HG02870 (cell line): ENCODE results near the gene INSIG1.
A peak's percentile ranks its signal among the peaks of the same experiment; 100 is the strongest.

Experiments used
- ATAC-seq: cut with Tn5 transposase; IDR thresholded peaks from one replicate; pipeline ENCODE4 v1.9.1; 2021; ENCODE audit warnings: mild to moderate bottlenecking, moderate library complexity; ENCODE audit not compliant: unreplicated experiment

Gene INSIG1

DNA sequence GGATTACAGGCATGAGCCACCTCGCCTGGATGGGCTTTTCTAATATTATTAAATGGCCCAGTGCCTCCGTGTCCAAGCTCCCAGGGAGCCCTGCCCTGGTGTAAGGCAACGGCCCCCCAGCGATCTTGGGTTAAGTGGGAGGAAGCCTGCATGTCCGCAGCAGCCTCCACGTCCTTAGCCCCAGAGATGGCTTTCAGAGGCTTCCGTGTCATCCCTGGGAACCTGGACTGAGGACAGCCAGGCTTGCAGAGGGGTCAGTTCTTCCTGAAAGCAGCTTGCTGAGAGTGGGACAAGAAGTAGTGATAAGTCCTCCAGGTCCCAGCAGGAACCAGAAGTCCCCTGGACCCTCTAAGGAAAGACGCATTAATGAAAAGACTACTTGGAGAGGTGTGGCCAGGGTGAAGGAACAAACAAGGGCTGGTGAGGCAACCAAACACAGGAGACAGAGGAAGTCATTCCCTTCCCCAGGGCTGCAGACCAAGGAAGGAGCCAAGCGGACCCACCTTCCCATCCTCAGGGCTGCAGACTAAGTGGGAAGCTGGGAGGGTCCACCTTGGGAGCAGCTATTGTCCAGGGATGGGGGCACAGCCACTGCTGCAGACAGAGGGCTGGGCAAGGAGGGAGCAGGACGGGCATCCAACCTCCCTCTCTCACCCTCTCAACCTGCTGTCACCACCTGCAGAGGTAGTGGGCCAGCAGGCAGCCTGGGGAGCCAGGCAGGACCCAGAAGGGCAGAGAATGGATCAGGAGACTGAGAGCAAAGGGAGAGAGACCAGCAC is 13.0 kb upstream of the INSIG1 start:
- ATAC-seq, result no peak

DNA sequence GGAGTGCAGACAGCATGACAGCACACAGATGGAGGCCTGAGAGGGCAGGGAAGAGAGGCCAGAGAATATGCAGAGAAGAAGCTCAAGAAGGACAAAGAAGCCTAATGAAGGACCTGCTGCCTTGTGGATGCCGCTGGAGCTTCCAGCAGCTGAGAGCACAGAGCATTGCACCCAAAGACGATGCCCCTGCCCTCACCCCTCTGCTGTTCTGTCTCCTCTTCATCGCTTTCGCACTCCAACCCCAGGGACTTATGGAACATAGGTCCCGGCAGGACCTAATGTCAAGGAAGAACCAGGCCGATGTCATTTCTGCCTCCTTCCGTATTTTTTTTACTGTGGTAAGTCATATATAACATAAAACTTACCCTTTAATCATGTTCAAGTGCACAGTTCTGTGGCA is 12.3 kb upstream of the INSIG1 start:
- no peak for ATAC-seq

DNA sequence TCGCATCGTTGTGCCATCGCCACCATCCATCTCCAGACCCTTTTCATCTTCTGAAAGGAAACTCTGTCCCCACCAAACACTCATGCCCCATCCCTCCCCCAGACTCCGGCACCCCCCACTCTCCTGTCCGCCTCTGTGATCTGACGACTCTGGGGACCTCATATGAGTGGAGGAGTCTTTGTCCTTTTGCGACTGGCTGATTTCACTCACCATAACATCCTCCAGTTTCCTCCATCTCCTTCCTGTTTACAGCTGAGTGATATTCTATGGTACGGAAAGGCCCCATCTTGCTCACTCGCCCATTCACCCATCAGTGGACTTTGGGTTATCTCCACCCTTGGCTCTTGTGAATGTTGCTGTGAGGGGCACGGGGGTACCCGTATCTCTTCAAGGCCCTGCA is 11.8 kb upstream of the INSIG1 start:
- no peak for ATAC-seq

DNA sequence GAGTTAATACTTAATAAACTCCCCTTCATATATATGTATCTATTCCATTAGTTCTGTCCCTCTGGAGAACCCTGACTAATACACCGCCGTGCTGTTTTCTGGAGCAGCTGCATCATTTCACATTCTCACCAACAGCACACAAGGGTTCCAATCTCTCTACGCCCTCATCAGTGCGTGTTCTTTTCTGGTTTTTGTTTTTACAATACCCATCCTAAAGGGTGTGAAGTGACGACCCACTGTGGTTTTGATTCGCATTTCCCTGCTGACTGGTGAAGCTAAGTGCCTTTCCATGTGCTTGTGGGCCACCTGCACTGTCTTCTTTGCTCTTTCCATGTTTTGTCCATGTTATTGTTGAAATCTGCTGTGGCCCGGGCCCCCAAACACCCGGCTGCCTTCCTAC is 11.0 kb upstream of the INSIG1 start:
- ATAC-seq, result no peak

DNA sequence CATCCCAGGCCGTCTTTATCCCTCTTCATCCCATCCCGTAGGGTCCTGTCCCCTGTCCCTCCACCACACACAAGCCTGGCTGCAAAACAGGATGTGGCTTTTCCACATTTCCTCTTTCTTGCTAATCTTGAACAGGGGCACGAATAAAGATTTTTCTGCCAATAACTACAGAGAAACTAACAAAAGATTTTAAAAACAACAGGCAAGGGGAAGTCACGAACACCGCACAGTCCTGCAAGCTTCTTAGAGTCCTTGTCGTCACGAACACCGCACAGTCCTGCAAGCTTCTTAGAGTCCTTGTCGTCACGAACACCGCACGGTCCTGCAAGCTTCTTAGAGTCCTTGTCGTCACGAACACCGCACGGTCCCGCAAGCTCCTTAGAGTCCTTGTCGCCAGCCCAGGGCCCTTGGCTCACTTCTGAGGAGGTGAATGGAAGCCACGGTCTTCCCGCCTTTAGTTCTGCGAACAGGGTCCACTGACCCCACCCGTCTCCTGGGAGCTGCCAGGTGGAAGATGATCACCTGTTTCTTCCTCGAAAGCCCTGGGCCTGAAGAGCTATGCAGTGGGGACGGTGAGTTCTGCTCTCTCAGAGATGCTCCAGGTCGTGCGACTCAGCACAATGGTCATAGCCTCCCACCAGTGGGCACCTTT is 10.3 kb upstream of the INSIG1 start:
- ATAC-seq, result no peak

DNA sequence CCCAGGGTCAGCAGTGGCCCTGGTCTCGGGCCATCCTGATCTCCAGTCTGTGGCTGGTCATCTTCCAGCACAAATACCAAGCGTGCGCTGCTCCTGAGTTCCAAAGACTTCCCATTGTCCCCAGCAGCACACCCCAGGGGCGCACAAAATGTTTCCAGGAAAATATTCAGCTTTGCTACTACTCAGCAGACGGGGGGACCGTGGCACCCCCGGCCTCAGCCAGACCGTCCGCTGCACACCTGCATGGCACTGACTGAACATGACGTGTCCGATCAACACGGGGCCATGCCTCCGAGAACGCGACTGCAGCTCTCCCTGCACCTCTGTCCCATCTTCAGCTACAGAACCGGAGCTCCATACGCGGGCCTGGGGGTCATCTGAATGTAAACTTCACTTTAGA is 9.6 kb upstream of the INSIG1 start:
- ATAC-seq, result no peak

DNA sequence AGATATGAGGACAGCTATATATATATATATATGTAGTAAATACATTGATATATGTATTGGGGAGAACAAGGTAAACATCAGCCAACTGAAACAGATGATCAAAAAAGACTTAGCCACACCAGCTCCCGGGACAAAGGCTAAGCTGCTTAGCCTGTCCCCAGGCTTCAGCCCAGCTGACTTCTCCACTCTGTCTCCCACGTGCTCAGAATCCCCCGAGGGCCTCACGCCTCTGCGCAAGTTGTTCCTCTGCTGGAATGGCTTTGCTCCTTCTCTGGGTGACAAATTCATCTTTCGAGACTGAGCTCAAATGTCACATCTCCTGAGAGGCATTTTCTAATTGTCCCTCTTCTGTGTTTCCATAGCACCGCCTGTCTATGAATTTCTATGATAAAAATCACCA is 8.6 kb upstream of the INSIG1 start:
- no peak for ATAC-seq

DNA sequence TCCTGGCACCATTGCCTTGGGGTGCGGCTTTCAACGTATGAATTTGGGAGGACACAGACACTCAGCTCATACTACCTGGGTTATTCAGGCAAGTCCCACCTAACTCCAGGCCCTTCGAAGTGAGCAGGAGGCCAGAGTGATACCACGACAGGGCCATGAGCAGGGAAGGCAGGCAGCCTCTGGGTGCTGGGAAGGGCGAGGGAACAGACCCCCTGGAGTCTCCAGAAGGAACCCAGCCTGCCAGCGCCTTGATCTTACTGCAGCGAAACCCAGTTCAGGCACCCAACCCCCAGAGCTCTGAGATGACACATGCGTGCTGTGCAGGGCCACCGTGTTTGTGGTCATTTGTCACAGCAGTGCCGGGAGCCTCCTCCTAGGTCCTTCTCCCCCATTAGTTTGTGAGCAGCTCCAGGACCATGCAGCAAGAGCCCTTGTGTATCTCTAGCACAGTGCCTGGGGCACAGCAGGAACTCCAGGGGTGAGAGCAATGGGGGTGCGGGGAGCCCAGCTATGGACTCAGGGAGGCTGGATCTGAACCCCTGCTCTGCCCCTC is 7.7 kb upstream of the INSIG1 start:
- no peak for ATAC-seq

DNA sequence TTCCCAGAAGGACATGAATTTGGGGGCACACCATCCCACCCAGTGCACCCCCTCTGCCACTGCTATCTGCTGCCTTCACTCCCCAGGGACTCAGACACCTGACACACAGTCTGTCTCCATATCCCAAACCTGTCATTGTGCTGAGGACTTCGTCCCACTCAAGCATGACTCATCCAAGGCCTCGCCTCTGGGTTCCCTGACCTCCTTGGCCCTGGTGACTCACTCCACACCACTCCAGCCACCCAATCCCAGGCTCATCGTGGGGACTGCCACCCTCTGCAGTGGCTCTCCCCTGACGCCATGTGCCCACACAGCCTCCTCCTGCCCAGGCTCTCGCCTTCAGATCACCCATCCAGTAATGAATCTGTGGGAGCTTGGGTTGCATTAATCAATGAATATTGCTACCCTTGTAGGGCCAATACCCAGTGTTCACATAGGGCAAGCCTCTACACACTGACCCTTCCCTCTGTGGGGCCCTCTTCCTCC is 6.6 kb upstream of the INSIG1 start:
- ATAC-seq, result no peak

DNA sequence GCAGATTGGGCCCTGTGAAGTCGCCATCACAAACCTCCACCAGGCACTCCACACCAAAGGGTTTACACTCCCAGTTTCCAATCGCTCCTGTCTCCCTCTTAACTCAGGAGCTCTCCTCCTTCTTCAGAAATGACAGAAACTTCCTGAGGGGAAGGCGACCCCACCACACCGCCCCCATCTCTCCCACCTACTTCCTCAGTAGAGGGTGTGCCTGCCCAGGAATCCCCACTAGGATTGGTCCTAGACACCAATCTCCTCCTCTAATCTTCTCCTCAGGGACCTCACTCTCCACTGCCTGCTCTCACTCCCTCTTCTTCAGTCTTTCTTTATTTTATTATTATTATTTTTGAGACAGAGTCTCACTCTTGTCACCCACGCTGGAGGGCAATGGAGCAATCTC is 5.9 kb upstream of the INSIG1 start:
- ATAC-seq, result no peak

DNA sequence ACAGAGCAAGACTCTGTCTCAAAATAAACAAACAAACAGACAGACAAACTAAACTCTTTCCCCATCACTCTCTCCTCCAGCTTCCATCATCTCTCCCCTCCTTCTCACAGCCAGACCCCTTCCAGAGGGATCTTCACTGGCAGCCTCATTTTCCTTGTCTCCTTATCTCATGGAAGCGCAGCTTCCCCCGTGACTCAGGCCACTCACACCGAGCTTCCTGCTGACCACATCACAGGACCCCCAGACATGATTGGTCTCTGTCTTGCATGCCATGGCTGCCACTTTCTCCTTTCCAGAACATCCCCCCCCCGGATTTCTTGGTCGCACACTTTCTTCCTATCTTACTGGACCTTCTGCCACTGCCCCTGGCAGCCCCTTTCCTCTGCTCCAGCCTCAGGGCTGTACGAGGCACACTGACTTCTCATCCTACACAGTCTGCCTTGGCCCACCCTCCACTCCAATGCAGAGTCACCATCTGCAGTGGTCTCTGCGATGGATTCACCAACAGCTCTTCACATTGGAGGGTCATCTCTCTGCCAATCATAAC is 4.9 kb upstream of the INSIG1 start:
- no peak for ATAC-seq

DNA sequence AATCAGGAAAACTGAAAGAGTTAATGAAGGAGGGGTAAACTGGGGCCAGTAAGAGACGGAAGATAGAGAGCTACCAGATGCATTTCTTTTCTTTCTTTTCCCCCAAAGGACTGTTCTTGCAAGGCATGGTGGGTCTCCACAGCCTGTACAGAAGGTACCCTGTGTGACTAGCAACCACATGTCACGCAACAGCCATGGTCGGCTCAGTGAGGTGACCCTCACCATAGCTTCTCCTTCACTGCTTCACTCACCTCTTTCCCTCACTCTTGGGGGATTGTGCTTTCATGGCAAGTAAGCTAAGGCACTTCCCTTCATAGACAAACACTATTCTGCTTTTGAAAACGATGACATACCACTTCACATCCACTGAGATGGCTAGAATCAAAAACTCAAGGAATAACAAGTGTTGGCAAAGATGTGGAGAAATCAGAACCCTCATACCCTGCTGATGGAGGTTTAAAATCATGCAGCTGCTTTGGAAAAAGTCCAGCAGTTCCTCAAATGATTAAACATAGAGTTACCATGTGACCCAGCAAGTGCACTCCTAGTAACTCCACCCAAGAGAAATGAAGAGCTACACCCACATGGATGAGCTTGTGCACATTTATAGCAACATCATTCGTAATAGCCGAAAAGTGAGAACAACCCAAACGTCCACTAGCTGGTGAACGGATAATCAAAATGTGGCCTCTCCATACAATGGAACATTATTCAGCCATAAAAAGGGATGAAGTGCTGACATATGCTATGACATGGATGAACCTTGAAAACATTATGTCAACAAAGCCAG is 3.8 kb upstream of the INSIG1 start:
- ATAC-seq, result no peak

DNA sequence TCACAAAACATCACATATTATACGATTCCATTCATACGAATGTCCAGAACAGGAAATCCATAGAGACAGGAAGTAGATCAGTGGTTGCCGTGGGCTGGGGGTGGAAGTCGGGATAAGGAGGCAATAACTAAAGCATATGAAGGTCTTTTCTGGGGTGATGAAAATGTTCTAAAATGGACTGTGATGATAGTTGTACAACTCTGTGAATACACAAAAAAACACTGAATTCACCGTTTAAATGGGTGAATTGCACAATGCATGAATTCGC is 3.2 kb upstream of the INSIG1 start:
- no peak for ATAC-seq

DNA sequence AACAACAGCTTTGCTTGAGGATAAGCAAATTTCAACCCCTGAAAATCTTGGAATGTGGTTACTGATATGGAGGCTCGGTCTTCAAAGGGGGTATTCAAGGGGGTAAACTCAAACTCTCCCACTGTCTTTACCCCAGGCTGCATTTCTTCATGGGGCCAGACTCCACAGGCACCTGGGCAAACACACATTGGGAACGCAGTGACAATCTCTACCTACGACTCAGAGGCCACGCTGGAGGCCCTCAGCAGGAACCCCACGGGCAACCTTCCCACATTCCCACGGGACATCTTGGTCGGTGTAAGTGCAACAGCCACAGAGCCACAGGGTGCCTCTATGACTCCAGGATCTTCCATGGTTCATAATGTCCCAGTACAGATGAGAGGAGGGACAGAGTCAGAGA is 2.2 kb upstream of the INSIG1 start:
- no peak for ATAC-seq

DNA sequence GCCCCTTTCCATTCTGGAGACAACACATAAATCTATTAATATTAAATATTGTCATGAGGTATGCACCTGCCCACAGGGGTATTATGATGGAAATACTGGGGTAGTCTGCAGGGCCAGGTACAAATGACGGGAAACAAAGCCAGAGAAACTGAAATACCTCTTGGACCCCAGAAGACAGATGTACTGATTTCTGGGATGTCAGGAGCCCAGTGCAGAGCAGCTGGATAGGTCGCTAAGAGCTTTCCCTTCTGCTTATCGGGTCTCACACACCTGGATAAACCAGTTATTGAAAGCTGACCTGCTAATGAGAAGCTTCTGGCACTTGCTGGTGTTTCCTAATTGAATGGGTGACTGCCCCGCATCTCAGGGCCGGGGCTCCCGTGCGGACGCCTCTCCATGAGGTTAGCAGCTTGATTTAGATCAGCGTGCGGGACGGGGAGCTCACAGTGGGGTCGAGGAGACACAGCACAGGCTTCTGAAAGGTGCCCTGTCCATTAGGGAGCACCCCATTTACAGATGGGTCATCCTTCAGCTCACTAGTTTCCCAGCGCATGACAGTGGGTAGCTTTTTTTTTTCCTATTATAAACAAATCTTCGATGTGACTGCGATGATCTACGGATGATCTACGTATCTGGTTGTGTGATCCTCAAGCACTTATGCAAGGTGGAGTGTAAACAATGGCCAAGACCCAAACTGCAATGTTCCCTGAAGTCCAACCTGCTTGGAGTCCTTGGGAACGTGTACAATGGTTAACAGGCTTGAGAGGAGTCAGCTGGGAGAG is 1.5 kb upstream of the INSIG1 start:
- ATAC-seq, result no peak

DNA sequence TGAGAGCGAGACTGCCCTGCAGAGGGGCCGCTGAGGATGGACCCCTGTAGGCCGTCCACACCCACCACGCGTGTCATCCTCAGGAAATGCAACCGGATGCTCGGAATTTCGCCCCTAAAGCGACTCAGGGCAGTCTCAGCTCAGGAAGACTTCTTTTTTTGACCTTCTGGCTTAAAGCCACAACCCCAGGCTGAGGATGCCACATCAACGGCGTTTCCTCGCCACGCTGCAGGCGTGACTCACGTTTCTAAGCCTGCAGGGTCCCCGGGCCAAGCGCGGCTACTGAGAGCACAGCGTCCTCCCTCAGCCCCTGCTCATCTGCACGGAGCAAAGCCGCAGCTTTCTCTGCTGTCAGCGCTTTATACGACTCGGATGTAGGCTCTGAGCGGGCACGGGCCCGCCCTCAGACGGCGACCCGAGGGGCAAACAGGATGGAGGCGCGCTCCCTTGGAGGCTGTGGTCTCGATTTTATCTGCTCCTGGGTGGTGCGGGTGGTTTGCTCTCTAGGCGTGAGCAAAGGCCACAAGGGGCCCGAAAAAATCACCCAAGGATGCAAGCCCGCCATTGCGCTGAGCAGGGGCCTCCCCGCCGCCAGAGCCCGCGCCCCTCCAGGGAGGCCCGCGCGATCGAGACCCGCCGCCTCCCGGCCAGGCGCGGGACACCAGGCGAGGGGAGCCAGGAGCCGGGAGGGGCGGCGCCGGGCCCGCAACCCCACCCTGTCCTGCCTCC is 726 bp upstream of the INSIG1 start:
- peak; percentile 27 for ATAC-seq

DNA sequence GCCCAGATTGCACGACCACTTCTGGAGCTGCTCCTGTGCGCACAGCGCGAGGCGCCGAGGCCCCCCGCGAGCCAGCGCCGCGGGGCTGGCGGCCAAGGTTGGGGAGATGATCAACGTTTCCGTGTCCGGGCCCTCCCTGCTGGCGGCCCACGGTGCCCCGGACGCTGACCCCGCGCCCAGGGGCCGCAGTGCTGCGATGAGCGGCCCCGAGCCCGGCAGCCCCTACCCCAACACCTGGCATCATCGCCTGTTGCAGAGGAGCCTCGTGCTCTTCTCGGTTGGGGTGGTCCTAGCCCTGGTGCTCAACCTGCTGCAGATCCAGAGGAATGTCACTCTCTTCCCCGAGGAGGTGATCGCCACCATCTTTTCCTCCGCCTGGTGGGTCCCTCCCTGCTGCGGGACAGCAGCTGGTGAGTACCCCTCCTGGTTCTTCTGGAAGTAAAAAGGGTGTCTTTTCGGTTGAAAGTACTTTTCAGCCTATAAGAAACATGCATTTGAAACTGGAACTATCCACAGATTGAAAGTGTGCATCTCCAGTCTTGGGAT is 683 bp downstream of the INSIG1 start:
- peak; percentile 1 for ATAC-seq

DNA sequence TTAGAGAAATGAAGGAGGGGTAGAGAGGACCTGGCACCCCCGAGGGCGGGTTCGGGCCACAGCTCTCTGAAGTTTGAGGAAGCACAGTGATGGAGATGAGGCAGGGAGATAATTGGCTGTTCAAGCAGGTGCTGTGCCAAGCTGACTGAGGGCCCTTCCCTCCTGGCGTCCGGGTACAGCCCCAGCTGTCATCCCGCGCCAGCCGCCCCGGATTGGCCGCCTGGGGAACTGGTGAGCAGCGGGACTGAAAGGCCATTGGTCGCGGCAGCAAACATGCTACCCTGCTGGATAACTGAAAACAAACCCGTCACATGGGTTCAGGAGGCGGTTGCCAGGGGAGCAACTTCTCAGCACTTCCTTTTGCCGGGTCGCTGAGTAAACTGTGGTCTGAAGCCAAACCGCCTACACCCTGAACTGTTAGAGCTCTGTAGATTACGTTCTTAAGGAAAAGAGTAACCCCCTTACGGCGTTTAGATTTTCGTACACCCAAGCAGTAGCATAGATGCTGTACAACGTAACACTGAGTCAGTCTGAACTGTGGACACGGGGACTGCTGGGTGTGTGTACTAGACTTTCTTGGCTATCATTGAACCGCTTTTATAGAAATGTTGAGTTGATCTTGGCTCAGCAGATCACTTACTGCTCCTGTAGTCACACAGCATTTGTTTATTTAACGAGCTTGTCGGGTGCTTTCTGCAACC is 1.3 kb downstream of the INSIG1 start:
- ATAC-seq, result peak; percentile 69

DNA sequence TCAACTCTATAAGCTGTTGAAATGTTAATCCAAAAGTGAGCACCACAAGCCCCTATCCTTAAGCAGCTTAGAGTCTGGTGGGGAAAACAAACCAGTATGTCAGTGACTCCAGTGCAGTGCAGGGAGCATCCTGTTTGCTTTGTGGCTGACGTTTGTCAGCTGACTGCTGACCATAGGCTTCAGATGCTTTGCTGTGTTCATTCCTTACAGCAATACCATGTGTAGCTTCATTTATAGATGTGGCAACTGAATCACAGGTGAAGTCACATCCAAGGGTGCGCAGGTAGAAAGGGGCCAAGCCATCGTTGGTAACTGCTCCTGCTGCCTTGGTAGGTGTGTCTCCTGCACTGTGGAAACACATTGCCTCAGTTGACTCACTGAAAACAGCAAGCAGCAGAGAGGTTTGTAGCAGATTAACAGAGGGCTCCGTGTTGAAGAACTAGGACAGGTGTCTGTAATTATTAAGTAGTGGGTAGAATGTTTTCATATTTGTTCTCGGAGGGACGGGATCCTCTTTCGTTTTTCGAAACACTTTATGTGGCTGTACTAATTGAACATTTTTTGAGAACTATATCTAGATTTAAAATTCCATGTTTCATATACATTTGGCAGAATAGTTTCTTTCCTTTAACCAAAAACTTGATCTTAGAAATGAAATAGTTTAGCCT is 2.0 kb downstream of the INSIG1 start:
- no peak for ATAC-seq
